HL-60 (cell line): ENCODE data around the gene GCNT4.

Experiments used
- DNase-seq, 2 experiments: peaks; one replicate each; pipeline ENCODE4 v3.0.0-alpha.2; 2010 to 2020; ENCODE audit warnings: low read depth in 1 of 2, low spot score in 1 of 2
- H3K27ac ChIP-seq: fragments of 250-450 bp; sonication (Bioruptor Pico); replicated peaks from 2 replicates; pipeline ENCODE4 v1.5.1; 2020; ENCODE audit warnings: mild to moderate bottlenecking, moderate library complexity
- H3K27me3 ChIP-seq: fragments of 250-450 bp; sonication (Bioruptor Pico); 2 replicates; pipeline ENCODE4 v1.5.1; 2021; ENCODE audit warnings: mild to moderate bottlenecking, moderate library complexity; ENCODE audit not compliant: insufficient read depth, poor library complexity, severe bottlenecking
- H3K4me3 ChIP-seq: replicated peaks from 2 replicates; pipeline ENCODE4 v1.5.1; 2011; ENCODE audit warnings: mild to moderate bottlenecking, control low read depth, low read length; ENCODE audit not compliant: insufficient read depth
- GABPA ChIP-seq: IDR thresholded peaks from 2 replicates; pipeline ENCODE4 v1.6.1; 2012; ENCODE audit warnings: low read depth
- POLR2AphosphoS5 ChIP-seq: IDR thresholded peaks from 2 replicates; pipeline ENCODE4 v1.6.1; 2012; ENCODE audit warnings: low read depth
- SPI1 ChIP-seq: IDR thresholded peaks from 2 replicates; pipeline ENCODE4 v1.6.1; 2012; ENCODE audit warnings: low read depth, mild to moderate bottlenecking, borderline replicate concordance
- TF ChIP-seq, protein P1 (sequence below): IDR thresholded peaks from 2 replicates; pipeline ENCODE4 v1.6.1; 2012; ENCODE audit warnings: low read depth; ENCODE audit not compliant: insufficient replicate concordance
- TF ChIP-seq, protein P2 (sequence below): IDR thresholded peaks from one replicate; pipeline ENCODE4 v1.5.1; 2011; ENCODE audit warnings: low read length, control low read depth, inconsistent platforms; ENCODE audit not compliant: insufficient read depth

GCNT4 gene

DNA sequence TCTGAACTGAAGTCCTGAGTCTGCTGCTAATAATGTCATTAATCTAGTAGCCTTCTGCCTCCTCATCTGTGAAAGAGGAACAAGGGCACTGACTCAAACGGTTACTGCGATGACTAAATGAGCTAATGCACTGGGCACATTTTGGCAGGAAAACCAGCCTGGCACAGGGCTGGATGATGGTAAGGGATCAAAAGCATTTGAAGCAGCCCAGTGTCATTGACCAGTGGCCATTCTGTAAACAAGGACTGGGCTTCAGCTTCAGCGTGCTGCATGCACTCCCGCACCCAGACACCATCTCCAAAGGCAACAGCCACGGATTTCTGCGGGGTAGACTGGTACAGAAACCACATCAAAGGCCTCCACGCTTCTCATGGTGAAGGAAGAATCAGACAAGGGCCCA, 8.0 kb downstream of the GCNT4 start:
- no peaks in the 10 kb centered on the region for H3K27me3 ChIP-seq
- TF ChIP-seq, protein P1, sequence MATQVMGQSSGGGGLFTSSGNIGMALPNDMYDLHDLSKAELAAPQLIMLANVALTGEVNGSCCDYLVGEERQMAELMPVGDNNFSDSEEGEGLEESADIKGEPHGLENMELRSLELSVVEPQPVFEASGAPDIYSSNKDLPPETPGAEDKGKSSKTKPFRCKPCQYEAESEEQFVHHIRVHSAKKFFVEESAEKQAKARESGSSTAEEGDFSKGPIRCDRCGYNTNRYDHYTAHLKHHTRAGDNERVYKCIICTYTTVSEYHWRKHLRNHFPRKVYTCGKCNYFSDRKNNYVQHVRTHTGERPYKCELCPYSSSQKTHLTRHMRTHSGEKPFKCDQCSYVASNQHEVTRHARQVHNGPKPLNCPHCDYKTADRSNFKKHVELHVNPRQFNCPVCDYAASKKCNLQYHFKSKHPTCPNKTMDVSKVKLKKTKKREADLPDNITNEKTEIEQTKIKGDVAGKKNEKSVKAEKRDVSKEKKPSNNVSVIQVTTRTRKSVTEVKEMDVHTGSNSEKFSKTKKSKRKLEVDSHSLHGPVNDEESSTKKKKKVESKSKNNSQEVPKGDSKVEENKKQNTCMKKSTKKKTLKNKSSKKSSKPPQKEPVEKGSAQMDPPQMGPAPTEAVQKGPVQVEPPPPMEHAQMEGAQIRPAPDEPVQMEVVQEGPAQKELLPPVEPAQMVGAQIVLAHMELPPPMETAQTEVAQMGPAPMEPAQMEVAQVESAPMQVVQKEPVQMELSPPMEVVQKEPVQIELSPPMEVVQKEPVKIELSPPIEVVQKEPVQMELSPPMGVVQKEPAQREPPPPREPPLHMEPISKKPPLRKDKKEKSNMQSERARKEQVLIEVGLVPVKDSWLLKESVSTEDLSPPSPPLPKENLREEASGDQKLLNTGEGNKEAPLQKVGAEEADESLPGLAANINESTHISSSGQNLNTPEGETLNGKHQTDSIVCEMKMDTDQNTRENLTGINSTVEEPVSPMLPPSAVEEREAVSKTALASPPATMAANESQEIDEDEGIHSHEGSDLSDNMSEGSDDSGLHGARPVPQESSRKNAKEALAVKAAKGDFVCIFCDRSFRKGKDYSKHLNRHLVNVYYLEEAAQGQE: no peak
- TF ChIP-seq POLR2AphosphoS5 (no peak), GABPA (no peak)
- no peak overlapping the region for H3K4me3 ChIP-seq
- H3K27ac ChIP-seq: no peak overlapping the region
- DNase-seq: no peak

DNA sequence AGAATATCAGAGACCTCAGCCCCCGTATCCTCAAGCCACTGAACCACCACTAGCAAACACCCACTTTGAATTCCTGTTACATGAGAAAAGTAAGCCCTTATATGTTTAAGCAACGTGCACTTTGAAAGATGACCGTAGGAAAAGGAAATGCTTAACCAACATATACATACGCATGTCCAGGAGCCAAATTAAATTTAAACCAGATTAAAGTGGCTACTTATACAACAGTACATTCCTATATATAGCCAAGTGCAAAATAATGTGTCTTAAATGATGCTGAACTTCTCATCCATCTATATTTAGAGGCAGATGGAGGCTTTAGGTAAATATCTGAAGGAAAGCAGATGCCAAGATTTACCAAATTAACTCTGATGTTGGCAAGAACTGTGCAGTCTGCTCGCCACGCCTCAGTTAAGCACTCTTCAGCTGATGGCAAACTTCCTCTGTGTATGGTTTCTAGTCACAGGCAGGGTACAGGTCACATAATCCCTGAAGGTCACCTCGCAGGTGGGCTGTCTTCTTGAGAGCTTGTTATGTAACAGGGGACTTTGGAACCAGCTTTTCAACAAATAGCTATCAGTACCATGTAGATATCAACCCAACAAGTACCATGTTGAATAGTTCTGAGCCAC, 8.6 kb downstream of the GCNT4 start:
- Histone ChIP-seq H3K4me3 (no peak overlapping the region), H3K27me3 (no peaks in the 10 kb centered on the region), H3K27ac (no peak overlapping the region)
- TF ChIP-seq, protein P2, sequence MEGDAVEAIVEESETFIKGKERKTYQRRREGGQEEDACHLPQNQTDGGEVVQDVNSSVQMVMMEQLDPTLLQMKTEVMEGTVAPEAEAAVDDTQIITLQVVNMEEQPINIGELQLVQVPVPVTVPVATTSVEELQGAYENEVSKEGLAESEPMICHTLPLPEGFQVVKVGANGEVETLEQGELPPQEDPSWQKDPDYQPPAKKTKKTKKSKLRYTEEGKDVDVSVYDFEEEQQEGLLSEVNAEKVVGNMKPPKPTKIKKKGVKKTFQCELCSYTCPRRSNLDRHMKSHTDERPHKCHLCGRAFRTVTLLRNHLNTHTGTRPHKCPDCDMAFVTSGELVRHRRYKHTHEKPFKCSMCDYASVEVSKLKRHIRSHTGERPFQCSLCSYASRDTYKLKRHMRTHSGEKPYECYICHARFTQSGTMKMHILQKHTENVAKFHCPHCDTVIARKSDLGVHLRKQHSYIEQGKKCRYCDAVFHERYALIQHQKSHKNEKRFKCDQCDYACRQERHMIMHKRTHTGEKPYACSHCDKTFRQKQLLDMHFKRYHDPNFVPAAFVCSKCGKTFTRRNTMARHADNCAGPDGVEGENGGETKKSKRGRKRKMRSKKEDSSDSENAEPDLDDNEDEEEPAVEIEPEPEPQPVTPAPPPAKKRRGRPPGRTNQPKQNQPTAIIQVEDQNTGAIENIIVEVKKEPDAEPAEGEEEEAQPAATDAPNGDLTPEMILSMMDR: no peak
- TF ChIP-seq, protein P1: no peak
- TF ChIP-seq POLR2AphosphoS5 (no peak), SPI1 (no peak), GABPA (no peak)
- no peak for DNase-seq

DNA sequence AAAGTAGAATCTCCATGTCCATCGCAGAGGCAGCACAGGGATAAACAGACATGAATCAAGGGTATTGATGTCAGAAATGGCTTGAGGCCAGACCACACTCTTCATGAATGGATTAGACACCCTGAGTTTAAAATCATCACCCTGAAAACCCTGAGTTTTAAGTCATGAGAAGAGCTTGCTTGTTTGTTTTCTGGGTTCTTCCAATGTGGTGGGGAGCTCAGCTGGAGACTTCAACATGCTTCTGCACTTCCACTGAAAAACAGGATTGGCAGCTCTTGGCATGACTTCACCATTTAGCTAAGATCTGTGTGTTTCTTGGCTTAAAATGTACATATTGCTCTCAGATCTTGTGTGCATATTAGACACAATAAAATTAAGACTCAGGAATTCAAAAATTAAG, 9.8 kb downstream of the GCNT4 start:
- no peak overlapping the region for H3K4me3 ChIP-seq
- TF ChIP-seq, protein P2: no peak
- TF ChIP-seq POLR2AphosphoS5 (no peak), GABPA (no peak), SPI1 (no peak)
- TF ChIP-seq, protein P1: no peak
- DNase-seq: no peak
- H3K27ac ChIP-seq: no peak overlapping the region
- no peaks in the 10 kb centered on the region for H3K27me3 ChIP-seq
